Breast epithelium (tissue), 3 donors: Measurements from ENCODE around the gene SSR2.

Experiments
- CTCF ChIP-seq, 3 donors: fragments of 450-650 bp; IDR thresholded peaks; one replicate each; pipeline ENCODE4 v1.5.1; 2016 to 2017; ENCODE audit warnings: antibody characterized with exemption in 3 of 3, mild to moderate bottlenecking in 3 of 3, moderate library complexity in 3 of 3
- POLR2A ChIP-seq: fragments of 450-650 bp; IDR thresholded peaks from one replicate; pipeline ENCODE4 v1.6.1; 2016; ENCODE audit warnings: antibody characterized with exemption, mild to moderate bottlenecking, moderate library complexity

- TF ChIP-seq POLR2A (no peak), CTCF (IDR thresholded peaks at IDR 0.05) (no peak)
These were observed 43.2 kb upstream of the SSR2 start for GRCh38 chr1:156063997-156064285.
